ENCODE data around the gene KRAS. TPM values are rescaled to one million over a fixed set of nuclear protein-coding genes. Genes with fewer than 3 reads are reported as not detected.
"Not testable (repeated sequence)": the region's sequence is repeated elsewhere in the genome, so short reads cannot be mapped to it uniquely, and the experiment has no call there.

Gene KRAS
- total RNA-seq = 10 to 100 TPM; 10.1 to 28.8 (median 10.9) TPM
- long read RNA-seq, full-length matches to known transcripts = 2 of 8 reads
- long read RNA-seq, partial matches to known transcripts = 3 of 8 reads
- long read RNA-seq, other reads (novel, unspliced or antisense) = 3 of 8 reads

GRCh38 chr12:25250744-25251730 lies at the start of gene KRAS:
TSS of gene KRAS (minus strand) at chr12:25250929.
- ATAC-seq (peak; percentile 91 to 98 (median 94)), DNase-seq (peak; percentile 98)
- Histone ChIP-seq H3K27ac (peak within 1 kb of the TSS; percentile 89 to 97 (median 95)), H3K4me1 (peaks cover 0 to 15% (median 0%) of the 10 kb centered on the region in 4 donors), H3K36me3 (no peaks in the 10 kb centered on the region), H3K27me3 (no peaks in the 10 kb centered on the region), H3K4me3 (peak within 1 kb of the TSS; percentile 83 to 94 (median 91)), H3K9me3 (no peaks in the 10 kb centered on the region)
- WGBS (ENCODE audit: insufficient coverage, low coverage, low lambda C conversion rate, missing lambda C conversion rate) = 2% methylated on average over 32 of the region's 105 CpGs
- intact Hi-C loops (cut with DNase I) = no loop called here
- TF ChIP-seq POLR2A (IDR thresholded peaks at IDR 0.05) (peak; percentile 89), CTCF (IDR thresholded peaks at IDR 0.05) (peak in 1 of 4 donors; percentile 13)

- ATAC-seq (no peak), DNase-seq (no peak)
- H3K4me1 ChIP-seq = no peaks in the 10 kb centered on the region
- TF ChIP-seq POLR2A (IDR thresholded peaks at IDR 0.05) (no peak), CTCF (IDR thresholded peaks at IDR 0.05) (no peak)
- H3K36me3 ChIP-seq = no peaks in the 10 kb centered on the region
- no peak overlapping the region for H3K27ac ChIP-seq
- no peak overlapping the region for H3K4me3 ChIP-seq
- no peaks in the 10 kb centered on the region for H3K9me3 ChIP-seq
- intact Hi-C loops (cut with DNase I) = no loop called here
- no peaks in the 10 kb centered on the region for H3K27me3 ChIP-seq
Measured at GRCh38 chr12:25296381-25296780, 45.7 kb upstream of the KRAS start.

- Histone ChIP-seq H3K27me3 (no peaks in the 10 kb centered on the region), H3K36me3 (no peaks in the 10 kb centered on the region), H3K27ac (no peak overlapping the region), H3K9me3 (no peaks in the 10 kb centered on the region), H3K4me1 (no peaks in the 10 kb centered on the region), H3K4me3 (no peak overlapping the region)
- DNase-seq = no peak
- WGBS (ENCODE audit: insufficient coverage, low coverage, low lambda C conversion rate, missing lambda C conversion rate) = 84% methylated on average over 2 of the region's 2 CpGs
- TF ChIP-seq POLR2A (IDR thresholded peaks at IDR 0.05) (no peak), CTCF (IDR thresholded peaks at IDR 0.05) (no peak)
- intact Hi-C loops (cut with DNase I) = no loop called here
- no peak for ATAC-seq
Measured at GRCh38 chr12:25295361-25295760, 44.6 kb upstream of the KRAS start.

- ATAC-seq (no peak), DNase-seq (no peak)
- no peaks in the 10 kb centered on the region for H3K4me1 ChIP-seq
- no peak overlapping the region for H3K4me3 ChIP-seq
- H3K36me3 ChIP-seq = no peaks in the 10 kb centered on the region
- no peaks in the 10 kb centered on the region for H3K9me3 ChIP-seq
- TF ChIP-seq POLR2A (IDR thresholded peaks at IDR 0.05) (no peak), CTCF (IDR thresholded peaks at IDR 0.05) (no peak)
- intact Hi-C loops (cut with DNase I) = no loop called here
- WGBS (ENCODE audit: insufficient coverage, low coverage, low lambda C conversion rate, missing lambda C conversion rate) = 78% methylated on average over 2 of the region's 2 CpGs
- H3K27ac ChIP-seq = no peak overlapping the region
- H3K27me3 ChIP-seq = no peaks in the 10 kb centered on the region
Measured at GRCh38 chr12:25293653-25294052, 42.9 kb upstream of the KRAS start.

- H3K27ac ChIP-seq; H3K27me3 ChIP-seq; intact Hi-C loops (cut with DNase I); H3K4me3 ChIP-seq; H3K36me3 ChIP-seq; H3K9me3 ChIP-seq; DNase-seq; H3K4me1 ChIP-seq; ATAC-seq: not testable (repeated sequence)
- WGBS (ENCODE audit: insufficient coverage, low coverage, low lambda C conversion rate, missing lambda C conversion rate) = 71% methylated on average over 5 of the region's 5 CpGs
Measured at GRCh38 chr12:25292810-25293221, 42.1 kb upstream of the KRAS start.

Measured in right lobe of liver (tissue), 6 donors.